ENCODE results near the gene ZNF561. TPM values are rescaled to one million over a fixed set of nuclear protein-coding genes. Genes with fewer than 3 reads are reported as not detected.
A peak's percentile ranks its signal among the peaks of the same experiment; 100 is the strongest.

ZNF561 gene
- total and polyA plus RNA-seq, 2 donors (not counting 3 experiments of a cell fraction or from before 2014, with no cell fraction given): 22.8 to 44.9 TPM

DNA sequence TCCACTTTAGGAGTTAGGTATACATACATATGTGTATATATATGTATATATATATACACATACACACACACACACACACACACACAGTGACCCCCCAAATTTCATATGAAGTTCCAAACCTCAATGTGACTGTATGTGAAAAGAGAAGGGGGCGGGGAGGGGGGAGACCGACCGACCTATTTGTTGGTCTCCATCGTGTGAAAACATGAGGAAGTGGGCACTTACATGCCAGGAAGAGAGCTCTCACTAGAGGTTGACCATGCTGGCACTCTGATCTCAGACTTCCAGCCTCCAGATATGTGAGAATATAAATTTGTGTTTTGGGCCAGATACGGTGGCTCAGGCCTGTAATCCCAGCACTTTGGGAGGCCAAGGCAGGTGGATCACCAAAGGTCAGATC, 29.3 kb upstream of the ZNF561 start:
- Histone ChIP-seq H3K9me3 (replicated peaks; ENCODE audit: control insufficient read depth, insufficient read depth, low read length) (peaks cover 14% of the 10 kb centered on the region), H4K20me1 (replicated peaks; ENCODE audit: control insufficient read depth, extremely low read depth, insufficient read depth, low read length) (no peaks in the 10 kb centered on the region), H3K27ac (ENCODE audit: insufficient read depth, low read depth, low read length) (no peak overlapping the region), H3K4me2 (ENCODE audit: insufficient read depth, low read length) (no peak overlapping the region), H3K9ac (replicated peaks; ENCODE audit: extremely low read depth, insufficient read depth, low read length) (no peak overlapping the region), H3K79me2 (ENCODE audit: control insufficient read depth, insufficient read depth, low read length) (peaks cover 12% of the 10 kb centered on the region), H3K36me3 (ENCODE audit: control insufficient read depth in 2 of 2, extremely low read depth in 1 of 2, insufficient read depth in 2 of 2, low read length in 2 of 2) (peaks cover 15 to 18% of the 10 kb centered on the region in 2 experiments), H3K9me1 (replicated peaks; ENCODE audit: control insufficient read depth, extremely low read depth, insufficient read depth, low read length) (no peaks in the 10 kb centered on the region), H3K4me1 (ENCODE audit: control insufficient read depth, extremely low read depth, insufficient read depth, low read length) (no peaks in the 10 kb centered on the region), H3K27me3 (ENCODE audit: control insufficient read depth in 2 of 2, insufficient read depth in 2 of 2, low read length in 2 of 2) (no peaks in the 10 kb centered on the region), H2AFZ (ENCODE audit: low read depth, low read length) (no peak overlapping the region), H3K4me3 (replicated peaks in 1 of 3; ENCODE audit: insufficient read depth in 1 of 3, low read depth in 1 of 3, low read length in 3 of 3) (no peak overlapping the region)
- intact Hi-C loops (cut with micrococcal nuclease): no loop called here
- TF ChIP-seq EZH2 (IDR thresholded peaks at IDR 0.05; ENCODE audit: borderline replicate concordance, low read depth, low read length, severe bottlenecking) (no peak), FOS (IDR thresholded peaks at IDR 0.05; ENCODE audit: borderline replicate concordance, insufficient read depth, low read length) (no peak), MYC (IDR thresholded peaks at IDR 0.05; ENCODE audit: low read depth, low read length) (no peak), JUN (IDR thresholded peaks at IDR 0.05; ENCODE audit: borderline replicate concordance, insufficient read depth, insufficient read length, low read depth) (no peak), POLR2AphosphoS5 (IDR thresholded peaks at IDR 0.05; ENCODE audit: insufficient read depth, low read depth, low read length) (no peak), GATA2 (IDR thresholded peaks at IDR 0.05; ENCODE audit: insufficient read depth, insufficient read length, low read depth, low read length) (no peak), POLR2A (IDR thresholded peaks at IDR 0.05; ENCODE audit: low read depth, low read length) (no peak)
- TF ChIP-seq, protein P1, sequence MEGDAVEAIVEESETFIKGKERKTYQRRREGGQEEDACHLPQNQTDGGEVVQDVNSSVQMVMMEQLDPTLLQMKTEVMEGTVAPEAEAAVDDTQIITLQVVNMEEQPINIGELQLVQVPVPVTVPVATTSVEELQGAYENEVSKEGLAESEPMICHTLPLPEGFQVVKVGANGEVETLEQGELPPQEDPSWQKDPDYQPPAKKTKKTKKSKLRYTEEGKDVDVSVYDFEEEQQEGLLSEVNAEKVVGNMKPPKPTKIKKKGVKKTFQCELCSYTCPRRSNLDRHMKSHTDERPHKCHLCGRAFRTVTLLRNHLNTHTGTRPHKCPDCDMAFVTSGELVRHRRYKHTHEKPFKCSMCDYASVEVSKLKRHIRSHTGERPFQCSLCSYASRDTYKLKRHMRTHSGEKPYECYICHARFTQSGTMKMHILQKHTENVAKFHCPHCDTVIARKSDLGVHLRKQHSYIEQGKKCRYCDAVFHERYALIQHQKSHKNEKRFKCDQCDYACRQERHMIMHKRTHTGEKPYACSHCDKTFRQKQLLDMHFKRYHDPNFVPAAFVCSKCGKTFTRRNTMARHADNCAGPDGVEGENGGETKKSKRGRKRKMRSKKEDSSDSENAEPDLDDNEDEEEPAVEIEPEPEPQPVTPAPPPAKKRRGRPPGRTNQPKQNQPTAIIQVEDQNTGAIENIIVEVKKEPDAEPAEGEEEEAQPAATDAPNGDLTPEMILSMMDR (IDR thresholded peaks at IDR 0.05; ENCODE audit: extremely low read depth in 1 of 2, insufficient read depth in 1 of 2, low read depth in 1 of 2, low read length in 2 of 2): no peak
- TF ChIP-seq, protein P2, sequence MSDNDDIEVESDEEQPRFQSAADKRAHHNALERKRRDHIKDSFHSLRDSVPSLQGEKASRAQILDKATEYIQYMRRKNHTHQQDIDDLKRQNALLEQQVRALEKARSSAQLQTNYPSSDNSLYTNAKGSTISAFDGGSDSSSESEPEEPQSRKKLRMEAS (IDR thresholded peaks at IDR 0.05; ENCODE audit: insufficient read depth, insufficient read length): no peak
- FAIRE-seq (no peak), DNase-seq (ENCODE audit: low read depth, low spot score) (no peak)
- CTCF ChIA-PET: no interaction called here
- POLR2A ChIA-PET: no interaction called here
- dilution Hi-C loops (cut with MboI; ENCODE audit: extremely low pct_ligation_motif_present, low sequenced_read_pairs): no loop called here
- TSS peak; percentile 1 for BruUV-seq (replicated peaks)

All from endothelial cell of umbilical vein (primary cell).